ENCODE results near the gene GTF3C2.
A peak's percentile ranks its signal among the peaks of the same experiment; 100 is the strongest.
"Not testable (repeated sequence)": the region's sequence is repeated elsewhere in the genome, so short reads cannot be mapped to it uniquely, and the experiment has no call there.

GTF3C2 gene

GRCh38 chr2:27320958-27321543 is 35.5 kb downstream of the GTF3C2 start:
- DNase-seq (ENCODE audit: low spot score) = peak; percentile 94

GRCh38 chr2:27319839-27320238 is 36.7 kb downstream of the GTF3C2 start:
- DNase-seq (ENCODE audit: low spot score) = not testable (repeated sequence)

GRCh38 chr2:27316655-27317412 is 39.7 kb downstream of the GTF3C2 start:
- no peak for DNase-seq (ENCODE audit: low spot score)

GRCh38 chr2:27315122-27315521 is 41.4 kb downstream of the GTF3C2 start:
- no peak for DNase-seq (ENCODE audit: low spot score)

GRCh38 chr2:27314709-27315108 is 41.9 kb downstream of the GTF3C2 start:
- no peak for DNase-seq (ENCODE audit: low spot score)

- DNase-seq (ENCODE audit: low spot score) = no peak
Observed at GRCh38 chr2:27313882-27314645, 42.5 kb downstream of the GTF3C2 start.

- DNase-seq (ENCODE audit: low spot score) = no peak
Observed at GRCh38 chr2:27312152-27312551, 44.4 kb downstream of the GTF3C2 start.

- DNase-seq (ENCODE audit: low spot score) = no peak
Observed at GRCh38 chr2:27309651-27310050, 46.9 kb downstream of the GTF3C2 start.

- peak; percentile 65 for DNase-seq (ENCODE audit: low spot score)
Observed at GRCh38 chr2:27308359-27308881, 48.1 kb downstream of the GTF3C2 start, which contains the start of gene UCN. Gene UCN (minus strand): TSS chr2:27308445. CDS start chr2:27307895, 550 bp downstream.

GRCh38 chr2:27307545-27308358 is 48.8 kb downstream of the GTF3C2 start:
- no peak for DNase-seq (ENCODE audit: low spot score)

GRCh38 chr2:27307287-27307544 is 49.3 kb downstream of the GTF3C2 start:
- DNase-seq (ENCODE audit: low spot score) = no peak

- DNase-seq (ENCODE audit: low spot score) = peak; percentile 26
Observed at GRCh38 chr2:27306573-27307286, 49.8 kb downstream of the GTF3C2 start.

- no peak for DNase-seq (ENCODE audit: low spot score)
Observed at GRCh38 chr2:27306136-27306535, 50.4 kb downstream of the GTF3C2 start.

GRCh38 chr2:27305516-27305915 is 51.0 kb downstream of the GTF3C2 start:
- no peak for DNase-seq (ENCODE audit: low spot score)

GRCh38 chr2:27304488-27305240 is 51.9 kb downstream of the GTF3C2 start:
- no peak for DNase-seq (ENCODE audit: low spot score)

- DNase-seq (ENCODE audit: low spot score) = peak; percentile 84
Observed at GRCh38 chr2:27303093-27304025, 53.2 kb downstream of the GTF3C2 start.

- not testable (repeated sequence) for DNase-seq (ENCODE audit: low spot score)
Observed at GRCh38 chr2:27300606-27301005, 56.0 kb downstream of the GTF3C2 start.

- DNase-seq (ENCODE audit: low spot score) = no peak
Observed at GRCh38 chr2:27298391-27299080, 58.0 kb downstream of the GTF3C2 start.

GRCh38 chr2:27297195-27297594 is 59.4 kb downstream of the GTF3C2 start:
- DNase-seq (ENCODE audit: low spot score) = no peak
